Measurements from ENCODE around the gene UGT1A7.

The UGT1A7 gene

GRCh38 chr2:233799087-233799665, 117.5 kb downstream of the UGT1A7 start:
- Mint-ChIP-seq H3K4me3 (no peak overlapping the region), H3K36me3 (no peaks in the 10 kb centered on the region), H3K27me3 (peaks cover 3% of the 10 kb centered on the region), H3K4me1 (ENCODE audit: low read depth) (no peaks in the 10 kb centered on the region), H3K27ac (no peak overlapping the region), H3K9me3 (ENCODE audit: low read depth) (no peaks in the 10 kb centered on the region)

- Mint-ChIP-seq H3K36me3 (no peaks in the 10 kb centered on the region), H3K4me1 (ENCODE audit: low read depth) (no peaks in the 10 kb centered on the region)
Measured at GRCh38 chr2:233799716-233800115, 118.0 kb downstream of the UGT1A7 start.

GRCh38 chr2:233800208-233800607, 118.5 kb downstream of the UGT1A7 start:
- Mint-ChIP-seq H3K36me3 (no peaks in the 10 kb centered on the region), H3K9me3 (ENCODE audit: low read depth) (no peaks in the 10 kb centered on the region), H3K27ac (no peak overlapping the region), H3K4me1 (ENCODE audit: low read depth) (no peaks in the 10 kb centered on the region), H3K4me3 (no peak overlapping the region), H3K27me3 (peaks cover 6% of the 10 kb centered on the region)

More at GRCh38 chr2:233799716-233800115, 118.0 kb downstream of the UGT1A7 start:
- Mint-ChIP-seq H3K9me3 (ENCODE audit: low read depth) (no peaks in the 10 kb centered on the region), H3K27ac (no peak overlapping the region), H3K4me3 (no peak overlapping the region), H3K27me3 (peaks cover 6% of the 10 kb centered on the region)

- no peak overlapping the region for H3K27ac Mint-ChIP-seq
- H3K4me3 Mint-ChIP-seq, result no peak overlapping the region
- H3K27me3 Mint-ChIP-seq, result peaks cover 6% of the 10 kb centered on the region
- H3K4me1 Mint-ChIP-seq (ENCODE audit: low read depth), result no peaks in the 10 kb centered on the region
- no peaks in the 10 kb centered on the region for H3K9me3 Mint-ChIP-seq (ENCODE audit: low read depth)
- no peaks in the 10 kb centered on the region for H3K36me3 Mint-ChIP-seq
Measured at GRCh38 chr2:233801357-233802131, 119.8 kb downstream of the UGT1A7 start.

- no peaks in the 10 kb centered on the region for H3K4me1 Mint-ChIP-seq (ENCODE audit: low read depth)
- peaks cover 6% of the 10 kb centered on the region for H3K27me3 Mint-ChIP-seq
- H3K36me3 Mint-ChIP-seq, result no peaks in the 10 kb centered on the region
- no peaks in the 10 kb centered on the region for H3K9me3 Mint-ChIP-seq (ENCODE audit: low read depth)
- no peak overlapping the region for H3K4me3 Mint-ChIP-seq
- H3K27ac Mint-ChIP-seq, result no peak overlapping the region
Measured at GRCh38 chr2:233802132-233802815, 120.6 kb downstream of the UGT1A7 start.

GRCh38 chr2:233803292-233803911, 121.7 kb downstream of the UGT1A7 start:
- no peaks in the 10 kb centered on the region for H3K4me1 Mint-ChIP-seq (ENCODE audit: low read depth)
- H3K27me3 Mint-ChIP-seq, result peaks cover 6% of the 10 kb centered on the region
- no peak overlapping the region for H3K27ac Mint-ChIP-seq
- H3K4me3 Mint-ChIP-seq, result no peak overlapping the region
- no peaks in the 10 kb centered on the region for H3K36me3 Mint-ChIP-seq
- no peaks in the 10 kb centered on the region for H3K9me3 Mint-ChIP-seq (ENCODE audit: low read depth)

GRCh38 chr2:233803994-233804393, 122.3 kb downstream of the UGT1A7 start:
- H3K27ac Mint-ChIP-seq, result no peak overlapping the region
- H3K36me3 Mint-ChIP-seq, result no peaks in the 10 kb centered on the region
- no peaks in the 10 kb centered on the region for H3K4me1 Mint-ChIP-seq (ENCODE audit: low read depth)
- peaks cover 6% of the 10 kb centered on the region for H3K27me3 Mint-ChIP-seq
- no peaks in the 10 kb centered on the region for H3K9me3 Mint-ChIP-seq (ENCODE audit: low read depth)
- no peak overlapping the region for H3K4me3 Mint-ChIP-seq

- no peaks in the 10 kb centered on the region for H3K9me3 Mint-ChIP-seq (ENCODE audit: low read depth)
- H3K4me3 Mint-ChIP-seq, result no peak overlapping the region
- no peaks in the 10 kb centered on the region for H3K36me3 Mint-ChIP-seq
- H3K4me1 Mint-ChIP-seq (ENCODE audit: low read depth), result no peaks in the 10 kb centered on the region
- H3K27ac Mint-ChIP-seq, result no peak overlapping the region
- H3K27me3 Mint-ChIP-seq, result peaks cover 7% of the 10 kb centered on the region
Measured at GRCh38 chr2:233807215-233807865, 125.6 kb downstream of the UGT1A7 start.

GRCh38 chr2:233807966-233808935, 126.5 kb downstream of the UGT1A7 start:
- H3K27ac Mint-ChIP-seq, result no peak overlapping the region
- H3K9me3 Mint-ChIP-seq (ENCODE audit: low read depth), result no peaks in the 10 kb centered on the region
- no peaks in the 10 kb centered on the region for H3K4me1 Mint-ChIP-seq (ENCODE audit: low read depth)
- H3K4me3 Mint-ChIP-seq, result no peak overlapping the region
- no peaks in the 10 kb centered on the region for H3K36me3 Mint-ChIP-seq
- H3K27me3 Mint-ChIP-seq, result peaks cover 4% of the 10 kb centered on the region

GRCh38 chr2:233810385-233810784, 128.7 kb downstream of the UGT1A7 start:
- Mint-ChIP-seq H3K27ac (no peak overlapping the region), H3K36me3 (no peaks in the 10 kb centered on the region), H3K9me3 (ENCODE audit: low read depth) (no peaks in the 10 kb centered on the region), H3K4me3 (no peak overlapping the region), H3K27me3 (peaks cover 1% of the 10 kb centered on the region), H3K4me1 (ENCODE audit: low read depth) (no peaks in the 10 kb centered on the region)

GRCh38 chr2:233811087-233811486, 129.4 kb downstream of the UGT1A7 start:
- Mint-ChIP-seq H3K4me1 (ENCODE audit: low read depth) (no peaks in the 10 kb centered on the region), H3K27me3 (peaks cover 1% of the 10 kb centered on the region), H3K27ac (no peak overlapping the region), H3K9me3 (ENCODE audit: low read depth) (no peaks in the 10 kb centered on the region), H3K36me3 (no peaks in the 10 kb centered on the region), H3K4me3 (no peak overlapping the region)

GRCh38 chr2:233811732-233812131, 130.0 kb downstream of the UGT1A7 start:
- Mint-ChIP-seq H3K27me3 (peaks cover 1% of the 10 kb centered on the region), H3K36me3 (no peaks in the 10 kb centered on the region), H3K27ac (no peak overlapping the region), H3K4me3 (no peak overlapping the region), H3K4me1 (ENCODE audit: low read depth) (no peaks in the 10 kb centered on the region), H3K9me3 (ENCODE audit: low read depth) (no peaks in the 10 kb centered on the region)

- Mint-ChIP-seq H3K36me3 (no peaks in the 10 kb centered on the region), H3K4me3 (no peak overlapping the region), H3K4me1 (ENCODE audit: low read depth) (peaks cover 2% of the 10 kb centered on the region), H3K9me3 (ENCODE audit: low read depth) (no peaks in the 10 kb centered on the region), H3K27me3 (peaks cover 3% of the 10 kb centered on the region), H3K27ac (no peak overlapping the region)
Measured at GRCh38 chr2:233813236-233814055, 131.7 kb downstream of the UGT1A7 start.

All from activated naive CD8-positive, alpha-beta T cell (primary cell).